Gastrocnemius medialis (tissue), 4 donors: ENCODE data around the gene FIGLA. TPM values are rescaled to one million over a fixed set of nuclear protein-coding genes. Genes with fewer than 3 reads are reported as not detected.

ENCODE experiments used
- ATAC-seq, 2 donors: fragments of 150-250 bp; one replicate each; pipeline ENCODE4 v1.9.1; 2016
- DNase-seq, 2 donors: peaks; one replicate each; pipeline ENCODE4 v3.0.0-alpha.2; 2019
- H3K27ac ChIP-seq, 4 donors: fragments of 200-600 bp; sonication (generic); 1 replicate in 1 of 4; 2 replicates in 3 of 4; pipeline ENCODE4 v1.5.1; 2016 to 2018; ENCODE audit warnings: mild to moderate bottlenecking in 2 of 4, moderate library complexity in 1 of 4
- H3K27me3 ChIP-seq, 3 donors: fragments of 200-600 bp; sonication (generic) in 2 of 3; 1 replicate in 1 of 3; 2 replicates in 2 of 3; pipeline versions ENCODE4 v1.5.1 to v1.6.0; 2016 to 2019; ENCODE audit warnings: mild to moderate bottlenecking in 1 of 3, moderate library complexity in 1 of 3
- H3K36me3 ChIP-seq, 2 donors: fragments of 200-600 bp; sonication (generic) in 1 of 2; one replicate each; pipeline ENCODE4 v1.5.1; 2017 to 2018
- H3K4me1 ChIP-seq, 2 donors: fragments of 200-600 bp; sonication (generic) in 1 of 2; one replicate each; pipeline ENCODE4 v1.5.1; 2016 to 2017; ENCODE audit warnings: mild to moderate bottlenecking in 2 of 2
- H3K4me3 ChIP-seq, 4 donors: fragments of 200-600 bp; sonication (generic) in 3 of 4; 1 replicate in 1 of 4; 2 replicates in 3 of 4; pipeline ENCODE4 v1.5.1; 2016 to 2019; ENCODE audit warnings: mild to moderate bottlenecking in 2 of 4
- H3K9me3 ChIP-seq, 3 donors: fragments of 200-600 bp; sonication (generic) in 2 of 3; 1 replicate in 1 of 3; 2 replicates in 2 of 3; pipeline ENCODE4 v1.5.1; 2016 to 2019
- POLR2A ChIP-seq, 2 donors: fragments of 450-650 bp; IDR thresholded peaks; one replicate each; pipeline ENCODE4 v1.6.1; 2017; ENCODE audit warnings: antibody characterized with exemption in 2 of 2, mild to moderate bottlenecking in 2 of 2, moderate library complexity in 2 of 2
- in situ Hi-C, 4 donors: fragments of 200-750 bp; cut with MboI; loops; one replicate each; pipeline versions ENCODE4 v1.15.0 to v1.8.0; 2017; ENCODE audit warnings: low sequenced_read_pairs in 4 of 4
- intact Hi-C: fragments of 100-400 bp; cut with DNase I; formaldehyde crosslinking; loops from one replicate; pipeline ENCODE4 v1.15.1; 2023; ENCODE audit warnings: low total_unique reads
- total RNA-seq, 4 donors: library from RNA; depleted of rRNA; stranded (reverse); fragments of >200 nt; gene quantifications; one replicate each; pipeline versions ENCODE4 v1.1.0 to v1.2.3, GENCODE V29; 2016
- TF ChIP-seq, protein P1 (sequence below), 5 experiments: fragments of 450-650 bp in 3 of 5; fragments of 200-600 bp in 2 of 5; sonication (generic) in 2 of 5; IDR thresholded peaks in 4 of 5; conservative IDR thresholded peaks in 1 of 5; 1 replicate in 4 of 5; 2 replicates in 1 of 5; pipeline ENCODE4 v1.5.1; 2016 to 2019; ENCODE audit warnings: antibody characterized with exemption in 5 of 5, mild to moderate bottlenecking in 3 of 5, moderate library complexity in 3 of 5

FIGLA gene
- total RNA-seq, 4 donors from 2014 or later: not detected

DNA sequence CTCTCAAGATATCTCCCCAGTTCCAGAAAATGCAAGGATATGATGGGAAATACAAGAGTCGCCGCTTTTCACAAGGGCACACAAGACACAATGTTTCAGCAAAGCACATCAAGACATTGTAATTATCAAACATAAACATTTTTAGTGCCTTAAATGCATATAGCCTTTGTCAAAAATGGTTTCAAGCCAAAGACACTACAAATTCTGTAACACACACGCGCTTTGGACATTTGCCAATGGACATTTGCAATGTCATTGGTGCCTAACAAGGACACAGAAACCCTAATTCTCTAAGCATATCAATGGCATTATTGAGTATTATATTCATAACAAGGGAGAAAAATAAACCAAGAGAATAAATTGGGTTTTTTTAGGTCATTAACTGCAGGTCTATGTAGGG is 38.6 kb downstream of the FIGLA start:
- intact Hi-C loops: no loop called here
- ATAC-seq: no peak
- Histone ChIP-seq H3K9me3 (no peaks in the 10 kb centered on the region), H3K27me3 (peaks cover 0 to 9% (median 0%) of the 10 kb centered on the region in 3 donors), H3K4me3 (no peak overlapping the region), H3K27ac (no peak overlapping the region), H3K36me3 (no peaks in the 10 kb centered on the region), H3K4me1 (no peaks in the 10 kb centered on the region)
- no peak for TF ChIP-seq POLR2A (IDR thresholded peaks at IDR 0.05)
- TF ChIP-seq, protein P1, sequence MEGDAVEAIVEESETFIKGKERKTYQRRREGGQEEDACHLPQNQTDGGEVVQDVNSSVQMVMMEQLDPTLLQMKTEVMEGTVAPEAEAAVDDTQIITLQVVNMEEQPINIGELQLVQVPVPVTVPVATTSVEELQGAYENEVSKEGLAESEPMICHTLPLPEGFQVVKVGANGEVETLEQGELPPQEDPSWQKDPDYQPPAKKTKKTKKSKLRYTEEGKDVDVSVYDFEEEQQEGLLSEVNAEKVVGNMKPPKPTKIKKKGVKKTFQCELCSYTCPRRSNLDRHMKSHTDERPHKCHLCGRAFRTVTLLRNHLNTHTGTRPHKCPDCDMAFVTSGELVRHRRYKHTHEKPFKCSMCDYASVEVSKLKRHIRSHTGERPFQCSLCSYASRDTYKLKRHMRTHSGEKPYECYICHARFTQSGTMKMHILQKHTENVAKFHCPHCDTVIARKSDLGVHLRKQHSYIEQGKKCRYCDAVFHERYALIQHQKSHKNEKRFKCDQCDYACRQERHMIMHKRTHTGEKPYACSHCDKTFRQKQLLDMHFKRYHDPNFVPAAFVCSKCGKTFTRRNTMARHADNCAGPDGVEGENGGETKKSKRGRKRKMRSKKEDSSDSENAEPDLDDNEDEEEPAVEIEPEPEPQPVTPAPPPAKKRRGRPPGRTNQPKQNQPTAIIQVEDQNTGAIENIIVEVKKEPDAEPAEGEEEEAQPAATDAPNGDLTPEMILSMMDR (IDR thresholded peaks at IDR 0.05 in 4 of 5, conservative IDR thresholded peaks at IDR 0.05 in 1 of 5): no peak
- in situ Hi-C loops: no loop called here
- DNase-seq: no peak

DNA sequence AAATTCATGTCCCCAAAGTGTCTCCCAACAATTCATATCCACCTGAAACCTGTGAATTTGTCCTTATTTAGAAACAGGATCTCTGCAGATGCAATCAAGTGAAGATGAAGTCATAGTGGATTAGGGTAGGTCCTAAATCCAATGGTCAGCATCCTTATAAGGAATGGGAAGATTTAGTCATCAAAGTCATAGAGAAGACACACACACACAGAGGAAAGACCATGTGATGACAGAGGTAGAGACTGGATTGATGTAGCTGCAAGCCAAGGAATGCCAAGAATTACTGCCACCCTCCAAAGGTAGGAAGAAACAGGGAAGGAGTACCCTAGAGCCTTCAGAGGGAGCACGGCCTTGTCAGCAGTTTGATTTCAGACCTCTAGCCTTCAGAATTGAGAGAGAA is 40.1 kb downstream of the FIGLA start:
- peaks cover 0 to 6% (median 0%) of the 10 kb centered on the region in 3 donors for H3K27me3 ChIP-seq
- H3K36me3 ChIP-seq: no peaks in the 10 kb centered on the region
- in situ Hi-C loops (no loop called here), intact Hi-C loops (no loop called here)
- TF ChIP-seq POLR2A (IDR thresholded peaks at IDR 0.05): no peak
- TF ChIP-seq, protein P1 (IDR thresholded peaks at IDR 0.05 in 4 of 5, conservative IDR thresholded peaks at IDR 0.05 in 1 of 5): no peak
- H3K4me3 ChIP-seq: no peak overlapping the region
- no peaks in the 10 kb centered on the region for H3K4me1 ChIP-seq
- H3K9me3 ChIP-seq: no peaks in the 10 kb centered on the region
- DNase-seq: no peak
- no peak for ATAC-seq
- no peak overlapping the region for H3K27ac ChIP-seq

DNA sequence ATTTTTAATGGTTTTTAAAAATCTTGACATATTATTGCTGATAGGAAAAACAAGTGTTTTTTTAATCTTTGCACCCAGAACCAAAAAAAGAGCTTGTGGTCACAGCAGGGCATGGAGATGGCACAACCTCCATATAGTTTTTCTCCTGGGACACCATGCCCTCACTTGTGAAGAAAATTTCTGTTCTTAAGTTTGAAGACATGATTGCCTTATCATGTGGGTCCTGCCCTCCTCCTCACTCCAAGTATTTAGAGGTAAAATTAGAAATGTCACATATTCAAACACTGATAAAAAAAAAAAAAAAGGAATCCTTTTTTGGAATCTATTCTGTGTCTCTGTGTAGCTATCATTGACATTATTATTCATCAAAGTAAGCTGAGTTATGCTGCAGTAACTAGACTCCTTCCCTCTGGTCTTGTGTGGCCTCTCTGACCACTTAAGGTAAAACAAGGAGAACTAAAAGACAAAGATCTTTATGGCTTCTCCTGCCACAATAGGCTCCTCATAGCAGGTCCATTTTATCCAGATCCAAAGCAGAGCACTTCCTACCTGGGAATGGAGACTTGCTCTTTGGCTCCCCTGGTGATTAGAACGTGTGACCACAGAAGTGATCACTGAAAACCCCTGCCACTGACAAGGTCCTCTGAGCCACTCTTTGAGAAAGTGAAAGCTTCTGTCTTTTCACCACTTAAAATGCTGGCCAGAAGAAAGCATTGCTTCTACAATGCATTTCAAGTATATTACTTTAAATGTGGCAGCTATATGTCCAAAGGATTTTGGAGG is 42.2 kb downstream of the FIGLA start:
- ATAC-seq (no peak), DNase-seq (no peak)
- no peak overlapping the region for H3K4me3 ChIP-seq
- no peaks in the 10 kb centered on the region for H3K4me1 ChIP-seq
- H3K9me3 ChIP-seq: no peaks in the 10 kb centered on the region
- H3K36me3 ChIP-seq: no peaks in the 10 kb centered on the region
- in situ Hi-C loops: no loop called here
- no peaks in the 10 kb centered on the region for H3K27me3 ChIP-seq
- H3K27ac ChIP-seq: no peak overlapping the region
- no peak for TF ChIP-seq POLR2A (IDR thresholded peaks at IDR 0.05)
- TF ChIP-seq, protein P1 (IDR thresholded peaks at IDR 0.05 in 4 of 5, conservative IDR thresholded peaks at IDR 0.05 in 1 of 5): no peak
- intact Hi-C loops: no loop called here

DNA sequence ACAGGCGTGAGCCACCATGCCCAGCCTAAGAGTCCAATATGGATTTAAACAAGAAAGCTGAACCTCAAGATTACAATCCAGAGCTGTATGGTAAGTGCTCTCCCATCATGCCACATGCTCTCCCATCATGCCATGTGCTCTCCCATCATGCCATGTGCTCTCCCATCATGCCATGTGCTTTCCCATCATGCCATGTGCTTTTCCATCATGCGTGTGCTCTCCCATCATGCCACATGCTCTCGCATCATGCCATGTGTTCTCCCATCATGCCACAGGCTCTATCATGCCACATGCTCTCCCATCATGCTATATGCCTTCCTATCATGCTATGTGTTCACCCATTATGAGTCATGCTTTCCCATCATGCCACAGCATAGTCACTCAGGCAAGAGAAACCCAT is 43.2 kb downstream of the FIGLA start:
- no peak for TF ChIP-seq POLR2A (IDR thresholded peaks at IDR 0.05)
- TF ChIP-seq, protein P1 (IDR thresholded peaks at IDR 0.05 in 4 of 5, conservative IDR thresholded peaks at IDR 0.05 in 1 of 5): no peak
- no peaks in the 10 kb centered on the region for H3K36me3 ChIP-seq
- no peaks in the 10 kb centered on the region for H3K4me1 ChIP-seq
- intact Hi-C loops (no loop called here), in situ Hi-C loops (no loop called here)
- ATAC-seq: no peak
- H3K27me3 ChIP-seq: no peaks in the 10 kb centered on the region
- H3K4me3 ChIP-seq: no peak overlapping the region
- no peak for DNase-seq
- no peak overlapping the region for H3K27ac ChIP-seq
- H3K9me3 ChIP-seq: no peaks in the 10 kb centered on the region
